Stimulated activated CD8-positive, alpha-beta memory T cell treated with anti-CD3 and anti-CD28 coated beads, Interleukin-15, amount 100 ng/mL, for 4 hours (primary cell): Measurements from ENCODE around the gene TRAF1.

Experiments used
- DNase-seq, 2 donors: peaks; one replicate each; pipeline ENCODE4 v3.0.0-alpha.2; 2020; ENCODE audit warnings: low read depth in 2 of 2

The TRAF1 gene

DNA sequence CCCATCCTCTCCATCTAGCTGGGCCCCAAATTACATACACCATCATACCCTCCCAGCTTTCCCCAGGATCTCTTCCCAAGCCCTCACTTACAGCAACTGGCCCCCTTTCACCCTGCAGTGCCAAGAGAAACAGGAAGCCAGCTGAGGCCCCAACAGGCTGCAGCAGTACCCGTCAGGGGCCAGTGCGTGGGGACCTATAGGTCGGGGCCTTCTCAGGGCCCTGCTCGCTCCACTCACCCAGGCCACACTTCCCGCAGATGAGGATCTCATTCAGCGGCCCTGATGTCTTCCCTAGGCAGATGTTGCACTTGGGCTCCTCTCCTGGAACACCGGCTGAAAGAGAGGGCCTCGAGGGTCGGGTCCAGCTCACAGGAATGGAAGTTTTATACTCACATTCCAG is 56.4 kb downstream of the TRAF1 start:
- DNase-seq = no peak

DNA sequence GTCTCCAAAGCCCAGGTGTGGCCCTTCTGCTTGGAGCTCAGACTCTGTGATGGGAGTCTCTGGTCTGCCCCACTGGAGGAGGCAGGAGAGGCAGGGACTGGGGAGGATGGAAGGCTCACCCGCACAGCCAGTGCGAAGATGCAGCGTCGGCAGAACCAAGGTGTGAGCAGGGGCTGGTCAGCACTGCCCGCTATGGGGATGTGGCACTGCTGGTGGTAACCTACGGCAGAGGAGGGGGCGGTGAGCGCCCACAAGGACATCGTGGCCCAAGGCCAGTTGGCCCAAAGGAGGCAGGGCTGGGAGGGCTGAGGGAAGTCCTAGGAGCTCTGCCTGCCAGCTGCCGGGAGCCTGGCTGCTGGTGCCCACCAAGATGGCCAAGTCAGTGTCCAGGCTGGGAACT is 56.9 kb downstream of the TRAF1 start:
- DNase-seq = no peak

DNA sequence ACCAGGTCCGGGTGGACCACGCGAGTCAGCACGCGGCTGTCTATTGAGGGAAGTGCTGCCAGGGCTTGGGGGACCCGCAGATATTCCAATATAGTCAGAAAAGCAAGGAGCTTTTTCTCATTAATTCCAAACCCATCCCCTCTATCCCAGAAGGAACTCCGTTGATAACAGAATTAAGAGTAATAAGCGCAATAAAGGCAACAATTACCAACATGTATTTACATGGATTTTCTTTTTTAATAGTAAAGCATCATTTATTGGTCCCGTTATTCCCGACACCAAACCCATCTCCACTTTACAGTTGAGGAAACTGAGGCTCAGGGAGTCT is 57.3 kb downstream of the TRAF1 start:
- DNase-seq = no peak

- DNase-seq = peak; percentile 91 to 92
Measured at GRCh38 chr9:120868676-120869359, 57.8 kb downstream of the TRAF1 start.

DNA sequence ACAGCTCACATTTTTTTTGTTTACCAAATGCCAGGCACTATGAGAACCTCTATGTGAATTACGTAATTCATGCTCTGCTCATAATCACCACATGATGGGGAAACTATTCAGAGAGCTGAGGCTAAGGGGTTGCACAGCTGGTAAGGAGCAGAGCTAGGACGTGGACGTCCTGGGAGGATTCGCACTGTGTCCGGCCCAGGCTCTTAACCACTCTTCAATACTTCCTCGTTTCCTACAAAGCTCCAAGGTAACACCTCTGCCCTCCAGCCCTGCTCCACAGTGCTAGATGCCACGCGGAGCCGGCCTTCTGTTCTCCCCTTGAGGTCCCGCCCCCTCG is 58.3 kb downstream of the TRAF1 start:
- DNase-seq = no peak

DNA sequence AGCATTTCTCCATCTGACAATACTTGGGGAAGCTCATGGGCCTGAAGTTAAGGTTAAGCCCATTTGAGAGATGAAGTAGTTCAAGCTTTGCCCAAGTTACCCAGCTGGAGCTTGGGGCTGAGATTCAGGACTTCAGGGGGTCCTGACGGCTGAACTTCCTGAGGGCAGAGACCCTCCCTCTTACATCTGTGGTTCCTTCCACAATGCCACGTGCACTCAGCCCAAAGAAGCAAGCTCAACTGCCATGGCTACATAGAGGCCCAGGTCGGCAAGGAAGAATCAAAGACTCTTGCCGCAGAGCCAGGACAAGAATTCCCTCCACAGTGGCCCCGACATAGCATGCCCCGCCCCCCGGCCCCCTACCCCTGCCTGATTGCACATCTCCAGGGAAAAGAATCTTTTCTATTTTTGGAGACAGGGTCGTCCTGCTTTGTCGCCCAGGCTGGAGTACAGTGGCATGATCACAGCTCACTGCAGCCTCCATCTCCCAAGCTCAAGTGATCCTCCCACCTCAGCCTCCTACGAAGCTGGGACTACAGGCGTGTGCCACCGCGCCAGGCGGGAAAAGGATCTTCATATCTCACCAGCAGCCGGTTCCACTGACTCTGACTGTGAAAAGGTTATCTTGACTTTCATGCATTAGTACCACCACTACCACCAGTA is 58.8 kb downstream of the TRAF1 start:
- DNase-seq = no peak

DNA sequence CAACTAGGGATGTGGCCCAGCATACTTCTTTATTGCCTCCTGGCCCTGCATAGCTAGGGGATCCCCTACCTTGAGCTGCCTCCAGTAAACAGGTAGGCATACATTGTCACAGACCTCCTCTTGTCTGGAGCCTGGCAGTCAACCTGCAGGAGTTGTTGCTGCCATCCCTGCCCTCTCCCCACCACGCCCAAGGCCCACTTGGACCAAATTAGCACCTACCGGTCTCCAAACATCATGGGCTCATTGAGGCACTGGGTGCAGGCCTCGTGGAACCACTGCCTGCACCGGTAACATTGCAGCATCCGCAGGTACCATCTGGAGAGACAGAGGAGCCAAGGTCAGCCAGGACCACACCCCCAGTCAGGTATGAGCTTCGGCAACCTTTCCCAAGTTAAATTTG is 59.9 kb downstream of the TRAF1 start:
- DNase-seq = no peak

DNA sequence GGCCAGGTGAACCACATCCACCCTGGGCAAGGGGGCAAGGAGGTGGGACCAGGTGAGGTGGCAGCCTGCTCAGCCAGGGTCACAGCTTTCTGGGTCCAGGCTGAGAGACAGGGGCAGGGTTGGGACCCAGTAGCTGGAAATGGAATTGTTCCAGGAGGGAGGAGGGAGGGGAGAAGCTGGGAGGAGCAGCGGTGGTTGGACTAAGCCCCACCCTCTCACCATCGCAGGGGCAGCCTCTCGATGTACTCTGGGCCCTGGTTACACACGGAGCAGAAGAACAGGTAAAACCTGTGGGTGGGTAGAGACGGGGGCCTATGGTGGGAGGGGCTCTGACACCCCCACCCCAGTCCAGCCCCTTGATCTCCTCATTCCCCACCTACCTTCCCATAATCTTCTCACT is 60.8 kb downstream of the TRAF1 start:
- DNase-seq = no peak

DNA sequence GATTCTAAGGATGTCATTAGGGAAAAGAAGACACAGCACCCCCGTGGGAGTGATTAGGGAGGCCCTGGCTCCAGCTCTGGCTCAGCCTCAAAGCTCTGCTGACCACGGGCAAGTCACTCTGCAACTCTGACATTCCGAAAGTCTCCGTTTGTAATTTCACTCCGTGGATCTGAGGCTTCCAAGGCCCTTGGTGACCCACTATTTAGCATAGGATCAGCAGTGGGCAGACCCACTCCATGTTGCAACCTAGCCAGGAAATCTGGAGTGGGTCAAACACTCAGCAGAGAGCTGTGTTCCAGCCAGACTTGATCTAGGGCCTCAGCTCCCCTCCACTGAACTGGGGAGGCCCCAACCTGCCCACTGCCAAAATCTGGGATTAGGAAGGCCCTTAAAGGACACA is 61.4 kb downstream of the TRAF1 start:
- DNase-seq = no peak

- DNase-seq = no peak
Measured at GRCh38 chr9:120864719-120865118, 61.9 kb downstream of the TRAF1 start.

- no peak for DNase-seq
Measured at GRCh38 chr9:120863833-120864232, 62.8 kb downstream of the TRAF1 start.

GRCh38 chr9:120862452-120862851 is 64.1 kb downstream of the TRAF1 start:
- DNase-seq = no peak

- no peak for DNase-seq
Measured at GRCh38 chr9:120861935-120862334, 64.7 kb downstream of the TRAF1 start.

DNA sequence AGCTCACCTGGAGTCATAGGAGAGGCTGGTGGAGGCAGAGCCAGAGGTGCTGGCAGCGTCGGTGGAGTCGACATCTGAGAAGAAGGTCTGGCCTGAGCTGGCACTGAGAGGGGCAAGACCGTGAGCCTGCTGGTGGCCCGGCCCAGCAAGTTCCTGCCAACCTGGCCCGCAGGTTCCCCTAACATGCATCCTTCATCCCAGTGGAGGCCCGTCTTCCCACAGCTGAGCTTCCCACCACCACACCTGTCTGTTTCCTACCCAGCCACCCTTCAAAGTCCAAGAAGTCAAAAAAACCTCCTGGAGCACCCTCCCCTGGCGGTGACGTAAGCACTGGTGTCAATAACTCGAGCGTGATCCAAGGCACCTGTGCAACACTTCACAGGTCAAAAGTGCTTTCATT is 66.5 kb downstream of the TRAF1 start:
- no peak for DNase-seq

DNA sequence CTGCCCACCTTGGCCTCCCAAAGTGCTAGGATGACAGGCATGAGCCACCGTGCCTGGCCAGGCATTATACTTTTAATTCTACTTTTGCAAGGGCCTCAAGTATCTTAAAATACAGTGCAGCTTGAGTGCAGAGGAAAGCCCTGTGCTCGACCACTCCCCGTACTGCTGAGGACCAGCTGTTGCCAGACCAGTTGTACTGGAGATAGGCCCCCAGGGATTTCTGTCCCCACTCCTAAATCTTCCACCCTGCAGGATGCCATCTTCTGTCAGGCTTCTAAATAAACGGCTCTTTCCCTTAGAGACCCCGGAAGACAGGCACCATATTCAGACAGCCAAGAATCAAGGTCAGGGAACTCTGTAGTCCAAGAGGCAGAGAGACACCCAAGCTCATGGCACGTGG is 67.2 kb downstream of the TRAF1 start:
- no peak for DNase-seq

GRCh38 chr9:120857902-120858301 is 68.7 kb downstream of the TRAF1 start:
- DNase-seq = no peak

- no peak for DNase-seq
Measured at GRCh38 chr9:120857481-120857880, 69.1 kb downstream of the TRAF1 start.

DNA sequence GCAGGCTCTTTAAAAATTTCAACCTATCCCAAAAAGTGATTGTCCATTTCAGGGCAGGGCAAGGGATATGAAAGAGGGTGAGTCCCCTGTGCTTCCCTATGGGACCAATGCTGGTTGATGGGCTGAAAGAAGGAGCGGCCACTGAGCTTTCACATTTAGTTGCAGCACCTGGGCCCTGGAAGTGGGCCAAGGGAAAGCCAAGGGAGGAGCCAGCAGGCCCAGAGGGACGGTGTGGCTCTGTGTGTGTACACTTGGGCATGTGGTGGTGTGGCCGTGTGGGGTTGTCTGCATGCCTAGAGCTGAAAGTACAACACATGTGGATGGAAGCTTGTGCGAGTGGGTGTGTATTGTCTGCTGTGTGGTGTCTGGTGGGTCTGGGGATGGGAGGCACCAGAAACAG is 69.9 kb downstream of the TRAF1 start:
- DNase-seq = no peak

DNA sequence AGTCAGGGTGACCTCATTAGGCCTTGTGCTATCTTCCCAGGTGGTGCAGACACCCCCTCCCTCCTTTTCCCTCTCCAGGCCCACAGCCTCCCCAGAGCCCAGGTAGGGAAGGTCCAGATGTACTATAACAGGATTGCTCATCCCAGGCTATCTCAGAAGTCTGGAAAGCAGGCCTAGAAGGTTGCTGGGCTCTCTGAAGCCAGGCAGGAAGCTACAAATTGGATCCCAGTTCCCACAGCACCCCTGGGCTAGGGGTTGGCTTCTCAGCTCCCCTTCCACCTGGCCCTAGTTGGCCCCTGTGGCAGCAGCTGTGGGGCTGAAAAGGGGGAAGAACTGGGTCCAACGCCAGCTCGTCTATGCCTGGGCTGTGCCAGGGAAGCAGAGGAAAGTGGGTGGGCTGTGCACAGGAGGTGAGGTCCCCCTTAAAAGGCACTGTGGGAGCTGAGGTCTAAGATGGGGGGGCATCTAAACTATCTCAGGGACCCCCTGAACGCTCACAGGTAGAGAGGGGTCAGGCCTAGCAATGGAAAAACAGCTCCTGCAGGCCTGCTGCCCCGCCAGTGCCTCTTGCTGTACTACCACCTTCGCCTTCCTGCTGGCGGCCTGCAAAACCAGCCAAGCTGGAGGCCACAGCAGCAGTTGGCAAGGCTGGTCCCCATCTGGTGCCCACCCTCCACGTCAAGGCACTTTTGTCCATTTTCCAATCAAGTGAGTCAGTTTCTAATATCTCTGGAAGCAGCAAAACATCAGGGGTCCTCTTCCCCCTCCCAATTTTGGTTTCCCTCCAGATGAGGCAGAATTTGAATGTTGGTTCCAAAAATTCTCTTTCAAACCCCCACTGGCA is 70.5 kb downstream of the TRAF1 start:
- no peak for DNase-seq

DNA sequence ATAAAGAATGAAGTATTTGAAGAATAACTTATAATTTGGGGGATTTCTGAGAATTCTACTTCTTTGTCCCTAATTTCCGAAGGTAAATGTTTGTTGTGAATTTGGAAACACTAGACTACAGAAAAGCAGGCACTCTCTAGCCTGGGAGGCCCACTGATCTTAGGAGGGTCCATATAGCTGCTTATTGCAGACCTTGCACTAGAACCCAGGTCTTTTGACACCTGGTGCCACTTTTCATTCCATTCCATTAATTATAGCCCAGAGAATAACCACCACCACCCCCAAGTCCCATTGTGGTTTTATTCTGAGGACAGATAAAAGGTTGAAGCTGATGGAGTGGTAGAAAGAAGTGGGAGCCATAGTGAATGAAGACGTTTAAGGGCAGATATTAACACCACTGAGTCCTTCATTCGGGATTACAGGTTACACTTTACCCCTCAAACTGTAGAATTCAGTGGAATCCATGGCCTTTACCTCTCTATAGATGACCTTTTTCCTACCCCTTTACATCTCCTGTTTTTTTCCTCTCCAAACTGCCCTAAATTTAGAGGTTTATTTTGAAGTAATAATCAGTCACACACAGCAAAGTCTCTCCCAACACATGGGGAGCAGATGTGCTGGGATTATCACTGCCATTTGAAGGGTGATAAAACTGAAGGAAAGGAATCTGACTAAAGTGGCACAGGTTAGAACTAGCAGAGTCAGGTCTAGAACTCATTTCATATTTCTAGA is 71.8 kb downstream of the TRAF1 start:
- DNase-seq = no peak

DNA sequence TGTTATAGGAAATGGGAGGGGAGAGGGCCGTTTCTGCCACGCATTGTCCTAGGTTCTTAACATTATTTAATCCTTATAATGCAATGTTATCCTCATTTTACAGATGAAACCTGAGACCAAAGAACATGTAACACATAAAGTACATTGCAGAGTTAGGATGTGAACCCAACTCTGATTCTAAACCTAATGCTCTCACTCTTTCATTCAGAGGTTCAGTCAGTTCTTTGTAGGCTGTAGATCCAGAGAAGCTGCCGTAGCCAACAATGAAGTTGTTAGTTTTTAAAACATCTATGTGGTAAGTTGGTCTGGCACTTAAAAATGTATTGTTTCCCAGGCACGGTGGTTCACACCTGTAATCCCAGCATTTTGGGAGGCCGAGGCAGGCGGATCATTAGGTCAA is 73.4 kb downstream of the TRAF1 start:
- no peak for DNase-seq
